Fibroblast of pulmonary artery (primary cell): ENCODE results near the gene TMEM234.

Experiments
- DNase-seq: peaks from one replicate; pipeline ENCODE4 v3.0.0-alpha.2; 2010; ENCODE audit warnings: low read depth
- H3K4me3 ChIP-seq: replicated peaks from 2 replicates; pipeline ENCODE4 v1.5.1; 2011; ENCODE audit warnings: low read depth, mild to moderate bottlenecking, control low read depth, low read length, moderate library complexity
- CTCF ChIP-seq: IDR thresholded peaks from 2 replicates; pipeline ENCODE4 v1.5.1; 2011; ENCODE audit warnings: mild to moderate bottlenecking, control low read depth, low read length, inconsistent platforms; ENCODE audit errors: missing control alignments

The TMEM234 gene

GRCh38 chr1:32194984-32195383 lies 27.2 kb downstream of the TMEM234 start:
- no peak for DNase-seq
- TF ChIP-seq CTCF = no peak
- no peak overlapping the region for H3K4me3 ChIP-seq

- no peak for TF ChIP-seq CTCF
- no peak overlapping the region for H3K4me3 ChIP-seq
- no peak for DNase-seq
Observed at GRCh38 chr1:32192220-32192948, 29.8 kb downstream of the TMEM234 start.

- H3K4me3 ChIP-seq = no peak overlapping the region
- no peak for DNase-seq
- TF ChIP-seq CTCF = no peak
Observed at GRCh38 chr1:32187850-32188249, 34.3 kb downstream of the TMEM234 start.

GRCh38 chr1:32186491-32186890 lies 35.7 kb downstream of the TMEM234 start:
- H3K4me3 ChIP-seq = no peak overlapping the region
- no peak for DNase-seq
- TF ChIP-seq CTCF = no peak

GRCh38 chr1:32186077-32186476 lies 36.1 kb downstream of the TMEM234 start:
- no peak for DNase-seq
- H3K4me3 ChIP-seq = no peak overlapping the region
- no peak for TF ChIP-seq CTCF

GRCh38 chr1:32184650-32185049 lies 37.5 kb downstream of the TMEM234 start:
- H3K4me3 ChIP-seq = no peak overlapping the region
- DNase-seq = no peak
- TF ChIP-seq CTCF = no peak

GRCh38 chr1:32182060-32182459 lies 40.1 kb downstream of the TMEM234 start:
- H3K4me3 ChIP-seq = peak overlapping the region; percentile 77
- no peak for TF ChIP-seq CTCF
- no peak for DNase-seq
